Astrocyte (in vitro differentiated cells and primary cell): ENCODE data around the gene SLC6A13. TPM values are rescaled to one million over a fixed set of nuclear protein-coding genes. Genes with fewer than 3 reads are reported as not detected.

Experiments
- DNase-seq: peaks from one replicate; pipeline ENCODE4 v3.0.0-alpha.2; 2010; ENCODE audit warnings: low read depth
- FAIRE-seq: peaks from 2 replicates; lab custom pipeline; 2011; peaks lifted over from hg19 to GRCh38; lab: Jason Lieb, UNC
- H2AFZ ChIP-seq: 2 replicates; pipeline ENCODE4 v1.6.0; 2012; ENCODE audit warnings: low read depth, low read length, inconsistent platforms
- H3K27ac ChIP-seq: 2 replicates; pipeline ENCODE4 v1.5.1; 2011; ENCODE audit warnings: low read depth, low read length, inconsistent platforms
- H3K27me3 ChIP-seq: 2 replicates; pipeline ENCODE4 v1.6.0; 2011; ENCODE audit warnings: low read length, inconsistent platforms; ENCODE audit not compliant: insufficient read depth
- H3K36me3 ChIP-seq: 2 replicates; pipeline ENCODE4 v1.5.1; 2011; ENCODE audit warnings: low read length, inconsistent platforms; ENCODE audit not compliant: insufficient read depth
- H3K4me1 ChIP-seq: 2 replicates; pipeline ENCODE4 v1.5.1; 2011; ENCODE audit warnings: low read length, inconsistent platforms; ENCODE audit not compliant: insufficient read depth
- H3K4me2 ChIP-seq: 2 replicates; pipeline ENCODE4 v1.6.0; 2012; ENCODE audit warnings: low read length, inconsistent platforms
- H3K4me3 ChIP-seq: 2 replicates; pipeline ENCODE4 v1.5.1; 2011; ENCODE audit warnings: low read depth, mild to moderate bottlenecking, low read length, inconsistent platforms; ENCODE audit not compliant: insufficient read depth
- H3K79me2 ChIP-seq: 2 replicates; pipeline ENCODE4 v1.6.0; 2012; ENCODE audit warnings: mild to moderate bottlenecking, low read length, inconsistent platforms; ENCODE audit not compliant: insufficient read depth
- H3K9ac ChIP-seq: 2 replicates; pipeline ENCODE4 v1.6.0; 2012; ENCODE audit warnings: mild to moderate bottlenecking, low read length, inconsistent platforms
- H3K9me3 ChIP-seq: 2 replicates; pipeline ENCODE4 v1.5.1; 2012; ENCODE audit warnings: low read depth, mild to moderate bottlenecking, low read length, inconsistent platforms; ENCODE audit not compliant: insufficient read depth
- H4K20me1 ChIP-seq: 2 replicates; pipeline ENCODE4 v1.6.0; 2012; ENCODE audit warnings: low read length, inconsistent platforms; ENCODE audit not compliant: insufficient read depth
- H3K27ac Mint-ChIP-seq: one replicate; pipeline ENCODE4 v1.8.0; 2021; ENCODE audit warnings: mild to moderate bottlenecking, mixed read lengths; ENCODE audit not compliant: unreplicated experiment
- H3K27me3 Mint-ChIP-seq: one replicate; pipeline ENCODE4 v1.8.0; 2021; ENCODE audit warnings: low read depth, mixed read lengths; ENCODE audit not compliant: unreplicated experiment
- H3K36me3 Mint-ChIP-seq: one replicate; pipeline ENCODE4 v1.8.0; 2021; ENCODE audit warnings: low read depth, mixed read lengths; ENCODE audit not compliant: unreplicated experiment
- H3K4me1 Mint-ChIP-seq: one replicate; pipeline ENCODE4 v1.8.0; 2021; ENCODE audit warnings: low read depth, mixed read lengths; ENCODE audit not compliant: unreplicated experiment
- H3K4me3 Mint-ChIP-seq: one replicate; pipeline ENCODE4 v1.8.0; 2021; ENCODE audit warnings: mild to moderate bottlenecking, moderate library complexity, mixed read lengths; ENCODE audit not compliant: unreplicated experiment
- H3K9me3 Mint-ChIP-seq: one replicate; pipeline ENCODE4 v1.8.0; 2021; ENCODE audit warnings: mild to moderate bottlenecking, mixed read lengths; ENCODE audit not compliant: unreplicated experiment
- CTCF ChIP-seq: IDR thresholded peaks from 2 replicates; pipeline ENCODE4 v1.5.1; 2011; ENCODE audit warnings: low read depth, mild to moderate bottlenecking, inconsistent platforms, low read length, moderate library complexity; ENCODE audit not compliant: insufficient read depth
- EZH2 ChIP-seq: IDR thresholded peaks from 2 replicates; pipeline ENCODE4 v1.6.1; 2012; ENCODE audit warnings: mild to moderate bottlenecking, low read length, inconsistent platforms; ENCODE audit not compliant: insufficient read depth
- total RNA-seq: library from RNA; stranded (reverse); gene quantifications from 2 replicates; pipeline ENCODE4 v1.2.1, GENCODE V29; 2021

Gene SLC6A13
- total RNA-seq, 1 donor from 2014 or later, result 2.6 TPM

GRCh38 chr12:252636-253035 is 10.0 kb downstream of the SLC6A13 start:
- Histone ChIP-seq H2AFZ (no peak overlapping the region), H3K27ac (no peak overlapping the region), H3K9ac (no peak overlapping the region), H3K4me3 (no peak overlapping the region), H3K4me2 (no peak overlapping the region), H3K79me2 (no peaks in the 10 kb centered on the region), H4K20me1 (no peaks in the 10 kb centered on the region), H3K36me3 (no peaks in the 10 kb centered on the region), H3K27me3 (peaks cover 3% of the 10 kb centered on the region), H3K9me3 (no peaks in the 10 kb centered on the region), H3K4me1 (no peaks in the 10 kb centered on the region)
- FAIRE-seq, result no peak
- no peak for TF ChIP-seq CTCF
- TF ChIP-seq EZH2, result no peak
- no peak for DNase-seq
- peaks cover 16% of the 10 kb centered on the region for H3K36me3 Mint-ChIP-seq
- no peak overlapping the region for H3K27ac Mint-ChIP-seq
- H3K4me3 Mint-ChIP-seq, result no peak overlapping the region
- H3K27me3 Mint-ChIP-seq, result peaks cover 21% of the 10 kb centered on the region
- H3K9me3 Mint-ChIP-seq, result peaks cover 12% of the 10 kb centered on the region
- peaks cover 4% of the 10 kb centered on the region for H3K4me1 Mint-ChIP-seq

GRCh38 chr12:247271-247670 is 15.4 kb downstream of the SLC6A13 start:
- H4K20me1 ChIP-seq, result no peaks in the 10 kb centered on the region
- FAIRE-seq, result no peak
- H3K4me1 ChIP-seq, result no peaks in the 10 kb centered on the region
- no peak overlapping the region for H3K27ac ChIP-seq
- no peak overlapping the region for H2AFZ ChIP-seq
- Mint-ChIP-seq H3K4me1 (peaks cover 3% of the 10 kb centered on the region), H3K27me3 (peaks cover 5% of the 10 kb centered on the region), H3K27ac (no peak overlapping the region), H3K36me3 (peaks cover 4% of the 10 kb centered on the region), H3K4me3 (no peak overlapping the region), H3K9me3 (peaks cover 9% of the 10 kb centered on the region)
- TF ChIP-seq EZH2 (no peak), CTCF (no peak)
- no peak overlapping the region for H3K4me2 ChIP-seq
- H3K9me3 ChIP-seq, result no peaks in the 10 kb centered on the region
- no peak overlapping the region for H3K9ac ChIP-seq
- no peaks in the 10 kb centered on the region for H3K36me3 ChIP-seq
- peaks cover 3% of the 10 kb centered on the region for H3K27me3 ChIP-seq
- H3K4me3 ChIP-seq, result no peak overlapping the region
- no peaks in the 10 kb centered on the region for H3K79me2 ChIP-seq
- no peak for DNase-seq

GRCh38 chr12:243381-243780 is 19.3 kb downstream of the SLC6A13 start:
- DNase-seq (peak; percentile 11), FAIRE-seq (no peak)
- Mint-ChIP-seq H3K4me1 (peaks cover 3% of the 10 kb centered on the region), H3K27me3 (peaks cover 8% of the 10 kb centered on the region), H3K4me3 (no peak overlapping the region), H3K36me3 (peaks cover 2% of the 10 kb centered on the region), H3K9me3 (peaks cover 10% of the 10 kb centered on the region), H3K27ac (no peak overlapping the region)
- Histone ChIP-seq H3K27ac (no peak overlapping the region), H3K27me3 (no peaks in the 10 kb centered on the region), H4K20me1 (no peaks in the 10 kb centered on the region), H3K79me2 (no peaks in the 10 kb centered on the region), H3K4me2 (no peak overlapping the region), H3K9ac (no peak overlapping the region), H3K4me1 (no peaks in the 10 kb centered on the region), H3K36me3 (no peaks in the 10 kb centered on the region), H3K4me3 (no peak overlapping the region), H3K9me3 (peaks cover under 1% of the 10 kb centered on the region), H2AFZ (no peak overlapping the region)
- TF ChIP-seq EZH2 (no peak), CTCF (no peak)
